Cardiac muscle cell (in vitro differentiated cells and primary cell): ENCODE data around the gene CBLN3. TPM values are rescaled to one million over a fixed set of nuclear protein-coding genes. Genes with fewer than 3 reads are reported as not detected.

Experiments
- DNase-seq, 2 donors: peaks; one replicate each; pipeline versions ENCODE4 v3.0.0 to v3.0.0-alpha.2; 2010 to 2017; ENCODE audit warnings: low read depth in 1 of 2, low spot score in 1 of 2
- H3K27ac ChIP-seq: fragments of 200-600 bp; sonication (generic); 2 replicates; pipeline ENCODE4 v1.5.1; 2016
- H3K27me3 ChIP-seq: fragments of 200-600 bp; sonication (generic); 2 replicates; pipeline ENCODE4 v1.6.0; 2016; ENCODE audit warnings: control low read depth
- H3K36me3 ChIP-seq: fragments of 200-600 bp; sonication (generic); 2 replicates; pipeline ENCODE4 v1.5.1; 2016; ENCODE audit warnings: control low read depth
- H3K4me1 ChIP-seq: fragments of 200-600 bp; sonication (generic); 2 replicates; pipeline ENCODE4 v1.8.1; 2017; ENCODE audit warnings: low read depth, mild to moderate bottlenecking, mixed run types
- H3K4me3 ChIP-seq: fragments of 200-600 bp; sonication (generic); 2 replicates; pipeline ENCODE4 v1.5.1; 2016; ENCODE audit warnings: mild to moderate bottlenecking
- H3K9me3 ChIP-seq: fragments of 200-600 bp; sonication (generic); 2 replicates; pipeline ENCODE4 v1.5.1; 2017; ENCODE audit warnings: low read depth, mild to moderate bottlenecking, control low read depth
- polyA plus RNA-seq: library from polyadenylated mRNA; unstranded; fragments of >200 nt; fragmentation: Nextera tagmentation; extraction: Ambion mirVana; gene quantifications from 2 replicates; pipeline ENCODE4 v1.2.1, GENCODE V29; 2016
- total RNA-seq: library from RNA; depleted of rRNA; stranded (reverse); fragments of >200 nt; gene quantifications from 2 replicates; pipeline ENCODE4 v1.2.3, GENCODE V29; 2016
- TF ChIP-seq, protein P1 (sequence below): IDR thresholded peaks from 2 replicates; pipeline ENCODE4 v1.5.1; 2012; ENCODE audit warnings: low read depth, mild to moderate bottlenecking, low read length

The CBLN3 gene
- total and polyA plus RNA-seq, 2 experiments from 2014 or later, result 3.1 to 3.3 TPM

GRCh38 chr14:24411443-24412389 is 17.8 kb downstream of the CBLN3 start:
- no peaks in the 10 kb centered on the region for H3K27me3 ChIP-seq
- TF ChIP-seq, protein P1, sequence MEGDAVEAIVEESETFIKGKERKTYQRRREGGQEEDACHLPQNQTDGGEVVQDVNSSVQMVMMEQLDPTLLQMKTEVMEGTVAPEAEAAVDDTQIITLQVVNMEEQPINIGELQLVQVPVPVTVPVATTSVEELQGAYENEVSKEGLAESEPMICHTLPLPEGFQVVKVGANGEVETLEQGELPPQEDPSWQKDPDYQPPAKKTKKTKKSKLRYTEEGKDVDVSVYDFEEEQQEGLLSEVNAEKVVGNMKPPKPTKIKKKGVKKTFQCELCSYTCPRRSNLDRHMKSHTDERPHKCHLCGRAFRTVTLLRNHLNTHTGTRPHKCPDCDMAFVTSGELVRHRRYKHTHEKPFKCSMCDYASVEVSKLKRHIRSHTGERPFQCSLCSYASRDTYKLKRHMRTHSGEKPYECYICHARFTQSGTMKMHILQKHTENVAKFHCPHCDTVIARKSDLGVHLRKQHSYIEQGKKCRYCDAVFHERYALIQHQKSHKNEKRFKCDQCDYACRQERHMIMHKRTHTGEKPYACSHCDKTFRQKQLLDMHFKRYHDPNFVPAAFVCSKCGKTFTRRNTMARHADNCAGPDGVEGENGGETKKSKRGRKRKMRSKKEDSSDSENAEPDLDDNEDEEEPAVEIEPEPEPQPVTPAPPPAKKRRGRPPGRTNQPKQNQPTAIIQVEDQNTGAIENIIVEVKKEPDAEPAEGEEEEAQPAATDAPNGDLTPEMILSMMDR, result peak; percentile 81
- no peaks in the 10 kb centered on the region for H3K9me3 ChIP-seq
- H3K27ac ChIP-seq, result no peak overlapping the region
- DNase-seq, result peak; percentile 50 to 79
- H3K36me3 ChIP-seq, result peaks cover 13% of the 10 kb centered on the region
- peaks cover 11% of the 10 kb centered on the region for H3K4me1 ChIP-seq
- no peak overlapping the region for H3K4me3 ChIP-seq

- DNase-seq, result no peak
- no peak overlapping the region for H3K27ac ChIP-seq
- TF ChIP-seq, protein P1, result no peak
- H3K9me3 ChIP-seq, result no peaks in the 10 kb centered on the region
- peaks cover 13% of the 10 kb centered on the region for H3K36me3 ChIP-seq
- no peak overlapping the region for H3K4me3 ChIP-seq
- no peaks in the 10 kb centered on the region for H3K27me3 ChIP-seq
- H3K4me1 ChIP-seq, result no peaks in the 10 kb centered on the region
These were observed 19.5 kb downstream of the CBLN3 start for GRCh38 chr14:24409956-24410355.

DNA sequence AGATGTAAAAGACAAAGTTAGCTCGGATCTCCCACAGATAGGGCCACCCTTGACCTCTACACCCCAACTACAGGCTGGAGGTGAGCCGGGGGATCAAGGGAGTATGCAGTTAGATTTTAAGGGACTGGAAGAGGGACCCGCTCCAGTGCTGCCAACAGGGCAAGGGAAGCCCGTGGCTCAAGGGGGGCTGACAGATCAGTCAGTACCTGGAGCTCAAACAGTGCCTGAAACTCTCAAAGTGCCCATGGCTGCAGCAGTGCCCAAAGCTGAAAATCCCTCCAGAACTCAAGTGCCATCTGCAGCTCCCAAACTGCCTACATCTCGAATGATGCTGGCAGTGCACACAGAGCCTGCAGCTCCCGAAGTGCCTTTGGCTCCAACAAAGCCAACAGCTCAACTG is 20.3 kb downstream of the CBLN3 start:
- Histone ChIP-seq H3K4me3 (no peak overlapping the region), H3K27ac (no peak overlapping the region), H3K36me3 (peaks cover 11% of the 10 kb centered on the region), H3K4me1 (no peaks in the 10 kb centered on the region), H3K9me3 (no peaks in the 10 kb centered on the region), H3K27me3 (no peaks in the 10 kb centered on the region)
- TF ChIP-seq, protein P1, result no peak
- no peak for DNase-seq

DNA sequence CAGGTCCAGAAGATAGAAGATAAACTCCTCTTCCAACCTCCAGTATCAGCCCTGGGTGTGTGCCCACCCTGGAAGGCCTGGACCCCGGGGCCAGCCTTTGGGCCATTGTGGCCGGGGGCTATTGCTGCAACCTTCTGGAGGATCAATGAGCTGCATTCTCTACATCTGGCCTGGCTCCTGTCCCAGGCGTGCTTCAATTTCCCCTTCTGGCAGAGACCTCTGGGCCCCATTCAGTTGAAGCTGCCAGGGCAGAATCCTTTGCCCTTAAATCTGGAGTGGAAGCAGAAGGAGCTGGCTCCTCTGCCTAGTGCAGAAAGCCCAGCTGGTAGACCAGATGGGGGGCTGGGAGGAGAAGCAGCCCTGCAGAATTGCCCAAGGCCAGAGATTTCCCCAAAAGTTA is 20.7 kb downstream of the CBLN3 start:
- peaks cover 7% of the 10 kb centered on the region for H3K36me3 ChIP-seq
- H3K9me3 ChIP-seq, result no peaks in the 10 kb centered on the region
- no peak overlapping the region for H3K27ac ChIP-seq
- H3K4me3 ChIP-seq, result no peak overlapping the region
- TF ChIP-seq, protein P1, result no peak
- H3K4me1 ChIP-seq, result no peaks in the 10 kb centered on the region
- no peaks in the 10 kb centered on the region for H3K27me3 ChIP-seq
- DNase-seq, result peak in 1 of 2 donors; percentile 24

- H3K4me3 ChIP-seq, result no peak overlapping the region
- H3K27me3 ChIP-seq, result no peaks in the 10 kb centered on the region
- no peak overlapping the region for H3K27ac ChIP-seq
- peaks cover under 1% of the 10 kb centered on the region for H3K36me3 ChIP-seq
- H3K9me3 ChIP-seq, result no peaks in the 10 kb centered on the region
- TF ChIP-seq, protein P1, result no peak
- DNase-seq, result no peak
- H3K4me1 ChIP-seq, result peaks cover 10% of the 10 kb centered on the region
These were observed 21.7 kb downstream of the CBLN3 start for GRCh38 chr14:24407608-24408325.
